Measurements from ENCODE around the gene CDPF1. TPM values are rescaled to one million over a fixed set of nuclear protein-coding genes. Genes with fewer than 3 reads are reported as not detected.

CDPF1 gene
- total RNA-seq, 4 donors from 2014 or later, result 3.0 to 12.4 (median 5.2) TPM

DNA sequence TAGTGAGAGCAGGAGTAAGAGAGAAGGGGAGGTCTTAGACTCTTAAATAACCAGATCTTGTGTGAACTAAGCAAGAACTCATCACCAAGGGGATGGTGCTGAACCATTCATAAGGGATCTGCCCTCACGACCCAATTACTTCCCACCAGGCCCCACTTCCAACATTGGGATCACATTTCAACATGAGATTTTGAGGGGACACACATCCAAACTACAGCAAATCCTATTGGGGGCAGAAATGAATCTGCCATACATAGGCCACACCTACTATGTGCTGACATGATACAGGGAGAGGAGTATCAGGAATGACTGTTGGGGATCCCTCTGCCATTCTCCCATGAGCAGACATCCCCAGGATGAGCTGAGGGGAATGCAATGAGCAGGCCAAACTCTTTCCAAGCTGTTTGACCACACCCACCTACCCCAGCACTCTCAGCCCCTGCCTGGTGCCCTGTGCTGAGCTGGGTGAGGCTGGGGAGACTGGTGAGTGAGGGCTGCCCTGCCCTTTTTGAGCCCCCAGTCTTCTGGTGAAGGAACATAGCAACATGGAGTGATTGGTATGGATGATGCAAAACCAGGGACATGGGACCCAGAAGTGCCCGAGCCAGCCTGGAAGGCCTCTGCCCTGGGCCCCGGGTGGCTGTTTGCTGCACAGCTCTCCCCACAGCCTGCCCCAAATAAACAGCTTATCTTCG lies 45.3 kb upstream of the CDPF1 start:
- intact Hi-C loops (cut with DNase I), result no loop called here
- TF ChIP-seq, protein P1, sequence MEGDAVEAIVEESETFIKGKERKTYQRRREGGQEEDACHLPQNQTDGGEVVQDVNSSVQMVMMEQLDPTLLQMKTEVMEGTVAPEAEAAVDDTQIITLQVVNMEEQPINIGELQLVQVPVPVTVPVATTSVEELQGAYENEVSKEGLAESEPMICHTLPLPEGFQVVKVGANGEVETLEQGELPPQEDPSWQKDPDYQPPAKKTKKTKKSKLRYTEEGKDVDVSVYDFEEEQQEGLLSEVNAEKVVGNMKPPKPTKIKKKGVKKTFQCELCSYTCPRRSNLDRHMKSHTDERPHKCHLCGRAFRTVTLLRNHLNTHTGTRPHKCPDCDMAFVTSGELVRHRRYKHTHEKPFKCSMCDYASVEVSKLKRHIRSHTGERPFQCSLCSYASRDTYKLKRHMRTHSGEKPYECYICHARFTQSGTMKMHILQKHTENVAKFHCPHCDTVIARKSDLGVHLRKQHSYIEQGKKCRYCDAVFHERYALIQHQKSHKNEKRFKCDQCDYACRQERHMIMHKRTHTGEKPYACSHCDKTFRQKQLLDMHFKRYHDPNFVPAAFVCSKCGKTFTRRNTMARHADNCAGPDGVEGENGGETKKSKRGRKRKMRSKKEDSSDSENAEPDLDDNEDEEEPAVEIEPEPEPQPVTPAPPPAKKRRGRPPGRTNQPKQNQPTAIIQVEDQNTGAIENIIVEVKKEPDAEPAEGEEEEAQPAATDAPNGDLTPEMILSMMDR (IDR thresholded peaks at IDR 0.05), result no peak
- no peak for TF ChIP-seq POLR2A (IDR thresholded peaks at IDR 0.05)
- DNase-seq, result no peak
- peaks cover 0 to 7% (median 0%) of the 10 kb centered on the region in 3 donors for H3K9me3 ChIP-seq
- H3K4me3 ChIP-seq, result peak overlapping the region in 3 of 4 donors; percentile 55 to 63 (median 63)
- no peaks in the 10 kb centered on the region for H3K27me3 ChIP-seq
- 73 to 76% methylated on average over 4 of the region's 4 CpGs for WGBS, 2 donors
- peak overlapping the region; percentile 84 to 95 (median 88) for H3K27ac ChIP-seq
- peaks cover 4 to 33% (median 8%) of the 10 kb centered on the region in 3 donors for H3K36me3 ChIP-seq
- peaks cover 14 to 30% (median 16%) of the 10 kb centered on the region in 3 donors for H3K4me1 ChIP-seq

GRCh38 chr22:46294784-46295183 lies 44.7 kb upstream of the CDPF1 start:
- peaks cover 14 to 30% (median 16%) of the 10 kb centered on the region in 3 donors for H3K4me1 ChIP-seq
- H3K9me3 ChIP-seq, result peaks cover 0 to 7% (median 0%) of the 10 kb centered on the region in 3 donors
- no peak for DNase-seq
- WGBS, 2 donors, result 78 to 94% methylated on average over 2 of the region's 2 CpGs
- no peak overlapping the region for H3K27ac ChIP-seq
- no peak overlapping the region for H3K4me3 ChIP-seq
- peaks cover 4 to 39% (median 8%) of the 10 kb centered on the region in 3 donors for H3K36me3 ChIP-seq
- TF ChIP-seq, protein P1 (IDR thresholded peaks at IDR 0.05), result no peak
- no peak for TF ChIP-seq POLR2A (IDR thresholded peaks at IDR 0.05)
- no peaks in the 10 kb centered on the region for H3K27me3 ChIP-seq
- intact Hi-C loops (cut with DNase I), result no loop called here

DNA sequence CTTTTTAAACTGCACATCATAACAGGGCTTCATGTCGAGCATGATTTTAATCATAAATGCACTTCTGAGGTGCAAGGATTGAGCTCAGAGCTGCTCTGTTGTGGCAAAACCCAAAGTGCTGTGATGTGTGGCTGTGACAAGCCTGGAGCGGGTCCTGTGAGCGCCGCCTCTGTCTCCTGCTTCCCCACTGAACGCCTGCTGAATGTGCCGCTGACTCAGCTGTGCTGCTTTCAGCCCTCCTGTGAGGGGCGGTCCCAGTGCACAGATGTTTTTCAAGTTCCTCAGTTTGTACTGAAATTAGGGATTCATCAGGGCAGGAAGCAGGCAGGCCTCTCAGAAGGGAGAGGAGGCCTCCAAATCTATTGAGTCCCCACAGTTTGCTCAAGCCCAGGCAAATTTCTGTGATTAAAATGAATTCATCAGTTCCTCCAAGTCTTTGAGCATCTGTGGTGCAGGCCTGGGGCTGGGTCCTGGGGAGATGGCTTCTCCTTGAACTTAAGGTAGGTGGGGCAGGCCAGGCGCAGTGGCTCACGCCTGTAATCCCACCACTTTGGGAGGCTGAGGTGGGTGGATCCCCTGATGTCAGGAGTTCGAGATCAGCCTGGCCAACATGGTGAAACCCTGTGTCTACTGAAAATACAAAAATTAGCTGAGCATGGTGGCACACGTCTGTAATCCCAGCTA lies 43.6 kb upstream of the CDPF1 start:
- Histone ChIP-seq H3K4me1 (peaks cover 14 to 34% (median 16%) of the 10 kb centered on the region in 3 donors), H3K27me3 (no peaks in the 10 kb centered on the region), H3K4me3 (no peak overlapping the region), H3K9me3 (peaks cover 0 to 7% (median 0%) of the 10 kb centered on the region in 3 donors), H3K36me3 (peaks cover 4 to 48% (median 8%) of the 10 kb centered on the region in 3 donors), H3K27ac (peak overlapping the region in 2 of 4 donors; percentile 39 to 71)
- peak in 1 of 4 donors; percentile 32 for TF ChIP-seq POLR2A (IDR thresholded peaks at IDR 0.05)
- TF ChIP-seq, protein P1 (IDR thresholded peaks at IDR 0.05), result no peak
- WGBS, 2 donors, result 71 to 74% methylated on average over 1 to 10 of the region's 11 CpGs
- intact Hi-C loops (cut with DNase I), result no loop called here
- no peak for DNase-seq

DNA sequence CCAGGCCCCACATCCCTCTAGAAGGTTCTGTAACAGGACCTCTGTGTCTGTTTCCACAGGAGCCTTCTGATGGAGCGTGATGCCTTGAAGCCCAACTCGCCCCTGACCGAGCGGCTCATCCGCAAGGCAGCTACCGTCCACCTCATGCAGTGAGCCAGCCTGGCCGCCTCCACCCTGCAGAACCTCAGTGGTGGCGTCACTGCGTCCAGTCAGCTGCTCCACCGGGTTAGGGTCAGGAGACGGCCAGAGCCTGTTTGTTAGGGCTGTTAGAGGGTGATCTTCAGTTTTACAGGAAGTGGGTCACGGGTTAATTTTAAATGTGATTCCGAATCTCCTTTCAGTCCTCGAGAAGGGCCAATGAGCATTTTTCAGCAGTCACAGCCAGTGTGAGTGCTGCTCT lies 42.6 kb upstream of the CDPF1 start:
- H3K36me3 ChIP-seq, result peaks cover 4 to 58% (median 8%) of the 10 kb centered on the region in 3 donors
- intact Hi-C loops (cut with DNase I), result no loop called here
- WGBS, 2 donors, result 91 to 94% methylated on average over 4 to 8 of the region's 14 CpGs

More for the DNA sequence above, 42.6 kb upstream of the CDPF1 start:
- Histone ChIP-seq H3K27me3 (no peaks in the 10 kb centered on the region), H3K27ac (peak overlapping the region in 2 of 4 donors; percentile 39 to 49), H3K4me3 (no peak overlapping the region), H3K9me3 (peaks cover 0 to 7% (median 0%) of the 10 kb centered on the region in 3 donors), H3K4me1 (peaks cover 16 to 38% (median 18%) of the 10 kb centered on the region in 3 donors)
- no peak for DNase-seq
- TF ChIP-seq, protein P1 (IDR thresholded peaks at IDR 0.05), result no peak
- no peak for TF ChIP-seq POLR2A (IDR thresholded peaks at IDR 0.05)

Measured in esophagus squamous epithelium (tissue), 5 donors.